Muscle of leg (tissue), 9 donors: ENCODE measurements around the gene HHIPL2. TPM values are rescaled to one million over a fixed set of nuclear protein-coding genes. Genes with fewer than 3 reads are reported as not detected.

Source experiments
- polyA plus RNA-seq, 8 donors: library from polyadenylated mRNA; unstranded; fragments of 120-200 nt; gene quantifications; one replicate each; pipeline versions ENCODE4 v1.2.1 to v1.2.3, GENCODE V29; 2013; ENCODE audit warnings: inconsistent platforms in 1 of 8, low replicate concordance in 1 of 8; ENCODE audit not compliant: insufficient read length in 8 of 8, insufficient read depth in 1 of 8
- total RNA-seq: library from RNA; stranded (reverse); fragments of 120-200 nt; gene quantifications from one replicate; pipeline ENCODE4 v1.2.4, GENCODE V29; 2013

Gene HHIPL2
- total and polyA plus RNA-seq, 9 donors: 0.08 to 0.56 (median 0.27) TPM

Other genes with a start within 250 kb of the HHIPL2 start
- gene TAF1A, start 41.8 kb upstream of the HHIPL2 start, total RNA-seq: 10.3 TPM
- 10 to 100 TPM in 3 of 8 donors, 1 to 10 TPM in 5; 7.6 to 10.9 (median 9.2) TPM for gene TAF1A, start 41.8 kb upstream of the HHIPL2 start, polyA plus RNA-seq
- 49.0 TPM for gene MIA3, start 70.0 kb upstream of the HHIPL2 start, total RNA-seq
- gene MIA3, start 70.0 kb upstream of the HHIPL2 start, polyA plus RNA-seq: 10 to 100 TPM; 41.8 to 60.8 (median 51.4) TPM
- gene AIDA, start 164.4 kb upstream of the HHIPL2 start, total RNA-seq: 29.7 TPM
- 10 to 100 TPM; 40.9 to 81.0 (median 54.1) TPM for gene AIDA, start 164.4 kb upstream of the HHIPL2 start, polyA plus RNA-seq
- 32.3 TPM for gene BROX, start 164.5 kb upstream of the HHIPL2 start, total RNA-seq
- gene BROX, start 164.5 kb upstream of the HHIPL2 start, polyA plus RNA-seq: 10 to 100 TPM; 16.5 to 24.0 (median 19.6) TPM
- gene FAM177B, start 189.1 kb upstream of the HHIPL2 start, total RNA-seq: 0.18 TPM
- gene FAM177B, start 189.1 kb upstream of the HHIPL2 start, polyA plus RNA-seq: under 1 TPM in 6 of 8 donors, not detected in 2; 0.16 to 0.57 (median 0.27) TPM